Measurements from ENCODE around the gene CCKAR. TPM values are rescaled to one million over a fixed set of nuclear protein-coding genes. Genes with fewer than 3 reads are reported as not detected.

CCKAR gene
- total RNA-seq, 2 experiments from 2014 or later = not detected

GRCh38 chr4:26473893-26474292 lies 16.4 kb downstream of the CCKAR start:
- POLR2A ChIA-PET = no interaction called here
- no peak overlapping the region for H3K27ac ChIP-seq (ENCODE audit: low read depth, low read length, poor library complexity, severe bottlenecking)
- no peaks in the 10 kb centered on the region for H3K9me3 ChIP-seq (ENCODE audit: low read length)
- no peaks in the 10 kb centered on the region for H4K20me1 ChIP-seq (ENCODE audit: insufficient read depth, low read length)
- intact Hi-C loops (cut with micrococcal nuclease; ENCODE audit: unreplicated experiment) = loop anchor here (5.0 kb wide), 3 partner anchors 248 to 538 kb away; partner anchors contain the start of gene STIM2
- H3K4me1 ChIP-seq (ENCODE audit: insufficient read depth, low read length, poor library complexity, severe bottlenecking) = no peaks in the 10 kb centered on the region
- no peaks in the 10 kb centered on the region for H3K9me2 ChIP-seq (ENCODE audit: insufficient read depth, low read length)
- CTCF ChIA-PET (ENCODE audit: unreplicated experiment) = interaction anchor here (1.4 kb wide), 1 partner anchor 245 kb away, joined by 3 read pairs; no protein-coding TSS in a partner anchor
- no peak overlapping the region for H3K4me3 ChIP-seq (ENCODE audit: low read depth, low read length, poor library complexity, severe bottlenecking)
- no peaks in the 10 kb centered on the region for H3K79me2 ChIP-seq (ENCODE audit: insufficient read depth, low read depth, low read length)
- DNase-seq (ENCODE audit: low spot score) = peak; percentile 41
- no peak overlapping the region for H3K4me2 ChIP-seq (ENCODE audit: low read length)
- TF ChIP-seq, protein P1, sequence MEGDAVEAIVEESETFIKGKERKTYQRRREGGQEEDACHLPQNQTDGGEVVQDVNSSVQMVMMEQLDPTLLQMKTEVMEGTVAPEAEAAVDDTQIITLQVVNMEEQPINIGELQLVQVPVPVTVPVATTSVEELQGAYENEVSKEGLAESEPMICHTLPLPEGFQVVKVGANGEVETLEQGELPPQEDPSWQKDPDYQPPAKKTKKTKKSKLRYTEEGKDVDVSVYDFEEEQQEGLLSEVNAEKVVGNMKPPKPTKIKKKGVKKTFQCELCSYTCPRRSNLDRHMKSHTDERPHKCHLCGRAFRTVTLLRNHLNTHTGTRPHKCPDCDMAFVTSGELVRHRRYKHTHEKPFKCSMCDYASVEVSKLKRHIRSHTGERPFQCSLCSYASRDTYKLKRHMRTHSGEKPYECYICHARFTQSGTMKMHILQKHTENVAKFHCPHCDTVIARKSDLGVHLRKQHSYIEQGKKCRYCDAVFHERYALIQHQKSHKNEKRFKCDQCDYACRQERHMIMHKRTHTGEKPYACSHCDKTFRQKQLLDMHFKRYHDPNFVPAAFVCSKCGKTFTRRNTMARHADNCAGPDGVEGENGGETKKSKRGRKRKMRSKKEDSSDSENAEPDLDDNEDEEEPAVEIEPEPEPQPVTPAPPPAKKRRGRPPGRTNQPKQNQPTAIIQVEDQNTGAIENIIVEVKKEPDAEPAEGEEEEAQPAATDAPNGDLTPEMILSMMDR (conservative IDR thresholded peaks at IDR 0.05; ENCODE audit: low read length) = peak; percentile 70
- no peak for TF ChIP-seq EZH2phosphoT487 (IDR thresholded peaks at IDR 0.05; ENCODE audit: borderline replicate concordance, low read depth, low read length)
- no peak overlapping the region for H2AFZ ChIP-seq (ENCODE audit: low read length)
- no TSS peak for BruUV-seq (replicated peaks)
- H3K36me3 ChIP-seq (ENCODE audit: insufficient read depth, low read length) = no peaks in the 10 kb centered on the region

DNA sequence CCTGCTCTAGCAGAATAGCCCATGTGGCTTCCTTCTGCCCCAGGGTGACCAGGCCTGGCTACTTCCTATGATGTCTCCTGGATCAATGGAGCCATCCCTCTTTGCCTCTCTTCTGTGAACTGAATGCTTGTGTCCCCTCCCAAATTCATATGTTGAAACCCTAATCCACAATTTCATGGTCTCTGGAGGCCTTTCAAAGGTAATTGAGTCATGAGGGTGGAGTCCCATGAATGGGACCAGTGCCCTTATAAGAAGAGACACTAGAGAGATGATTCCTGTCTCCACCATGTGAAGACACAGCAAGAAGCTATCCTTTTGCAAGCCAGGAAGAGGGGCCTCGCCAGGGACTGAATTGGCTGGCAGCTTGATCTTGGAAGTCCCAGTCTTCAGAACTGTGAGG lies 18.4 kb downstream of the CCKAR start:
- Histone ChIP-seq H3K79me2 (ENCODE audit: insufficient read depth, low read depth, low read length) (no peaks in the 10 kb centered on the region), H3K4me3 (ENCODE audit: low read depth, low read length, poor library complexity, severe bottlenecking) (no peak overlapping the region), H4K20me1 (ENCODE audit: insufficient read depth, low read length) (no peaks in the 10 kb centered on the region), H3K9me2 (ENCODE audit: insufficient read depth, low read length) (no peaks in the 10 kb centered on the region), H3K36me3 (ENCODE audit: insufficient read depth, low read length) (no peaks in the 10 kb centered on the region), H2AFZ (ENCODE audit: low read length) (no peak overlapping the region), H3K27ac (ENCODE audit: low read depth, low read length, poor library complexity, severe bottlenecking) (no peak overlapping the region), H3K4me2 (ENCODE audit: low read length) (no peak overlapping the region), H3K9me3 (ENCODE audit: low read length) (no peaks in the 10 kb centered on the region), H3K4me1 (ENCODE audit: insufficient read depth, low read length, poor library complexity, severe bottlenecking) (no peaks in the 10 kb centered on the region)
- intact Hi-C loops (cut with micrococcal nuclease; ENCODE audit: unreplicated experiment) = loop anchor here (5.0 kb wide), 3 partner anchors 250 to 540 kb away; partner anchors contain the start of gene STIM2
- POLR2A ChIA-PET = interaction anchor here (1.5 kb wide), 1 partner anchor 11 kb away, joined by 6 read pairs; no protein-coding TSS in a partner anchor
- no TSS peak for BruUV-seq (replicated peaks)
- CTCF ChIA-PET (ENCODE audit: unreplicated experiment) = no interaction called here
- TF ChIP-seq, protein P1 (conservative IDR thresholded peaks at IDR 0.05; ENCODE audit: low read length) = no peak
- TF ChIP-seq EZH2phosphoT487 (IDR thresholded peaks at IDR 0.05; ENCODE audit: borderline replicate concordance, low read depth, low read length) = no peak
- no peak for DNase-seq (ENCODE audit: low spot score)

DNA sequence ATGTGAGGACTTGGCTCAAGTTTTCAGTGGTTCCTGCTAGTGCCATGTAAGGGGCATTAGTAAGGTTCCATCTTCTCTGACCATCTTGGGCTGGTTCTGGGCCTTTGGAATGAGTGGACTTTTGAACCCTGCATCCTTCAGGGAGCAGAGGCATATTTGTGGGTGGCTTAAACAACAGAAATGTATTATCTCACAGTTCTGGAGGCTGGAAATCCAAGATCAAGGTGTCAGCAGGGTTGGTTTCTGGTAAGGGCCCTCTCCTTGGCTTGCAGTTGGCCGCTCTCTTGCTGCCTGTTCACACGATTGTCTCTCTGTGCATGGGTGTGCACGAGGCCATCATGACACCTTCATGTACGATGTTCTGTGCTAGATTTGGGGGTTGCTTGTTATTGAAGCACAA lies 21.3 kb downstream of the CCKAR start:
- H3K4me2 ChIP-seq (ENCODE audit: low read length) = no peak overlapping the region

More for the DNA sequence above, 21.3 kb downstream of the CCKAR start:
- Histone ChIP-seq H3K9me2 (ENCODE audit: insufficient read depth, low read length) (no peaks in the 10 kb centered on the region), H3K27ac (ENCODE audit: low read depth, low read length, poor library complexity, severe bottlenecking) (no peak overlapping the region), H4K20me1 (ENCODE audit: insufficient read depth, low read length) (no peaks in the 10 kb centered on the region), H3K4me3 (ENCODE audit: low read depth, low read length, poor library complexity, severe bottlenecking) (no peak overlapping the region), H3K9me3 (ENCODE audit: low read length) (no peaks in the 10 kb centered on the region), H2AFZ (ENCODE audit: low read length) (no peak overlapping the region), H3K36me3 (ENCODE audit: insufficient read depth, low read length) (no peaks in the 10 kb centered on the region), H3K79me2 (ENCODE audit: insufficient read depth, low read depth, low read length) (no peaks in the 10 kb centered on the region), H3K4me1 (ENCODE audit: insufficient read depth, low read length, poor library complexity, severe bottlenecking) (no peaks in the 10 kb centered on the region)
- BruUV-seq (replicated peaks) = no TSS peak
- ChIA-PET POLR2A (no interaction called here), CTCF (ENCODE audit: unreplicated experiment) (no interaction called here)
- intact Hi-C loops (cut with micrococcal nuclease; ENCODE audit: unreplicated experiment) = no loop called here
- TF ChIP-seq, protein P1 (conservative IDR thresholded peaks at IDR 0.05; ENCODE audit: low read length) = no peak
- no peak for TF ChIP-seq EZH2phosphoT487 (IDR thresholded peaks at IDR 0.05; ENCODE audit: borderline replicate concordance, low read depth, low read length)
- no peak for DNase-seq (ENCODE audit: low spot score)

Measured in OCI-LY7 (cell line).